ENCODE data around the gene BFSP2.

The BFSP2 gene

GRCh38 chr3:133453383-133453782 is 53.5 kb downstream of the BFSP2 start:
- no peak overlapping the region for H3K27ac ChIP-seq (ENCODE audit: low read length)

GRCh38 chr3:133455281-133455680 is 55.4 kb downstream of the BFSP2 start:
- TF ChIP-seq CTCF (IDR thresholded peaks at IDR 0.05; ENCODE audit: low read length) (no peak), EZH2 (optimal IDR thresholded peaks at IDR 0.05; ENCODE audit: low read depth, low read length) (no peak), EZH2phosphoT487 (IDR thresholded peaks at IDR 0.05; ENCODE audit: low read length) (no peak)
- Histone ChIP-seq H3K27me3 (replicated peaks; ENCODE audit: insufficient read depth, low read length) (no peaks in the 10 kb centered on the region), H3F3A (ENCODE audit: insufficient read depth, low read length) (peaks cover under 1% of the 10 kb centered on the region; the same call in 1 of the 2 replicates), H3K9me2 (replicated peaks; ENCODE audit: insufficient read depth, low read length) (no peaks in the 10 kb centered on the region), H3K36me3 (replicated peaks; ENCODE audit: insufficient read depth, low read length) (no peaks in the 10 kb centered on the region), H3K4me1 (ENCODE audit: low read length) (peaks cover 11% of the 10 kb centered on the region), H3K4me3 (ENCODE audit: low read length) (no peak overlapping the region), H3K9me3 (replicated peaks; ENCODE audit: insufficient read depth, low read length) (no peaks in the 10 kb centered on the region), H4K20me1 (ENCODE audit: insufficient read depth, low read length) (no peaks in the 10 kb centered on the region), H3K4me2 (ENCODE audit: low read depth, low read length) (no peak overlapping the region), H2AFZ (ENCODE audit: low read length) (no peak overlapping the region), H3K9ac (ENCODE audit: low read length) (no peak overlapping the region), H3K79me2 (ENCODE audit: low read length) (no peaks in the 10 kb centered on the region), H3K27ac (ENCODE audit: low read length) (no peak overlapping the region)
- no peak for DNase-seq

More at GRCh38 chr3:133453383-133453782, 53.5 kb downstream of the BFSP2 start:
- Histone ChIP-seq H3K4me3 (ENCODE audit: low read length) (no peak overlapping the region), H3F3A (ENCODE audit: insufficient read depth, low read length) (peaks cover 11% of the 10 kb centered on the region), H3K4me2 (ENCODE audit: low read depth, low read length) (no peak overlapping the region), H3K4me1 (ENCODE audit: low read length) (peaks cover 16% of the 10 kb centered on the region), H3K9ac (ENCODE audit: low read length) (no peak overlapping the region), H3K36me3 (replicated peaks; ENCODE audit: insufficient read depth, low read length) (no peaks in the 10 kb centered on the region), H4K20me1 (ENCODE audit: insufficient read depth, low read length) (no peaks in the 10 kb centered on the region), H3K79me2 (ENCODE audit: low read length) (no peaks in the 10 kb centered on the region), H2AFZ (ENCODE audit: low read length) (no peak overlapping the region), H3K9me3 (replicated peaks; ENCODE audit: insufficient read depth, low read length) (no peaks in the 10 kb centered on the region), H3K27me3 (replicated peaks; ENCODE audit: insufficient read depth, low read length) (no peaks in the 10 kb centered on the region), H3K9me2 (replicated peaks; ENCODE audit: insufficient read depth, low read length) (no peaks in the 10 kb centered on the region)
- DNase-seq: no peak
- TF ChIP-seq EZH2phosphoT487 (IDR thresholded peaks at IDR 0.05; ENCODE audit: low read length) (no peak), CTCF (IDR thresholded peaks at IDR 0.05; ENCODE audit: low read length) (no peak), EZH2 (optimal IDR thresholded peaks at IDR 0.05; ENCODE audit: low read depth, low read length) (no peak)

GRCh38 chr3:133455960-133456359 is 56.1 kb downstream of the BFSP2 start:
- H3K9me2 ChIP-seq (replicated peaks; ENCODE audit: insufficient read depth, low read length): no peaks in the 10 kb centered on the region
- TF ChIP-seq EZH2 (optimal IDR thresholded peaks at IDR 0.05; ENCODE audit: low read depth, low read length): no peak
- no peak for TF ChIP-seq CTCF (IDR thresholded peaks at IDR 0.05; ENCODE audit: low read length)
- H3K4me3 ChIP-seq (ENCODE audit: low read length): no peak overlapping the region
- no peaks in the 10 kb centered on the region for H3K9me3 ChIP-seq (replicated peaks; ENCODE audit: insufficient read depth, low read length)
- H3F3A ChIP-seq (ENCODE audit: insufficient read depth, low read length): peaks cover 7% of the 10 kb centered on the region
- no peak overlapping the region for H3K27ac ChIP-seq (ENCODE audit: low read length)
- H3K4me2 ChIP-seq (ENCODE audit: low read depth, low read length): no peak overlapping the region
- no peak overlapping the region for H2AFZ ChIP-seq (ENCODE audit: low read length)
- H3K4me1 ChIP-seq (ENCODE audit: low read length): peaks cover 16% of the 10 kb centered on the region
- DNase-seq: no peak
- no peak overlapping the region for H3K9ac ChIP-seq (ENCODE audit: low read length)
- H4K20me1 ChIP-seq (ENCODE audit: insufficient read depth, low read length): no peaks in the 10 kb centered on the region
- H3K79me2 ChIP-seq (ENCODE audit: low read length): no peaks in the 10 kb centered on the region
- H3K27me3 ChIP-seq (replicated peaks; ENCODE audit: insufficient read depth, low read length): no peaks in the 10 kb centered on the region
- H3K36me3 ChIP-seq (replicated peaks; ENCODE audit: insufficient read depth, low read length): no peaks in the 10 kb centered on the region

All from MM.1S (cell line).